AG09319 (cell line): ENCODE measurements around the gene GCNT1.

Experiments
- DNase-seq: peaks from one replicate; pipeline ENCODE4 v3.0.0-alpha.2; 2010; ENCODE audit warnings: low read depth; ENCODE audit errors: extremely low read depth
- CTCF ChIP-seq: IDR thresholded peaks from 2 replicates; pipeline ENCODE4 v1.5.1; 2011; ENCODE audit warnings: low read depth, mild to moderate bottlenecking, inconsistent platforms, low read length, moderate library complexity

GCNT1 gene

GRCh38 chr9:76445976-76446375 is 13.0 kb upstream of the GCNT1 start:
- TF ChIP-seq CTCF = no peak

GRCh38 chr9:76448501-76448900 is 10.5 kb upstream of the GCNT1 start:
- TF ChIP-seq CTCF = no peak
- no peak for DNase-seq

More at GRCh38 chr9:76445976-76446375, 13.0 kb upstream of the GCNT1 start:
- DNase-seq = no peak

GRCh38 chr9:76451234-76451633 is 7.7 kb upstream of the GCNT1 start:
- no peak for DNase-seq
- TF ChIP-seq CTCF = no peak

- no peak for TF ChIP-seq CTCF
- no peak for DNase-seq
Observed at GRCh38 chr9:76452839-76453238, 6.1 kb upstream of the GCNT1 start.

- no peak for TF ChIP-seq CTCF
- DNase-seq = peak; percentile 80
Observed at GRCh38 chr9:76453785-76454184, 5.2 kb upstream of the GCNT1 start.

- DNase-seq = no peak
- no peak for TF ChIP-seq CTCF
Observed at GRCh38 chr9:76454311-76454710, 4.7 kb upstream of the GCNT1 start.

- TF ChIP-seq CTCF = no peak
- no peak for DNase-seq
Observed at GRCh38 chr9:76456202-76456926, 2.6 kb upstream of the GCNT1 start.
